HG03139 (cell line): ENCODE data around the gene DNAJC8.
A peak's percentile ranks its signal among the peaks of the same experiment; 100 is the strongest.

Experiments used
- ATAC-seq: cut with Tn5 transposase; IDR thresholded peaks from one replicate; pipeline ENCODE4 v1.9.1; 2021; ENCODE audit not compliant: unreplicated experiment

Gene DNAJC8

DNA sequence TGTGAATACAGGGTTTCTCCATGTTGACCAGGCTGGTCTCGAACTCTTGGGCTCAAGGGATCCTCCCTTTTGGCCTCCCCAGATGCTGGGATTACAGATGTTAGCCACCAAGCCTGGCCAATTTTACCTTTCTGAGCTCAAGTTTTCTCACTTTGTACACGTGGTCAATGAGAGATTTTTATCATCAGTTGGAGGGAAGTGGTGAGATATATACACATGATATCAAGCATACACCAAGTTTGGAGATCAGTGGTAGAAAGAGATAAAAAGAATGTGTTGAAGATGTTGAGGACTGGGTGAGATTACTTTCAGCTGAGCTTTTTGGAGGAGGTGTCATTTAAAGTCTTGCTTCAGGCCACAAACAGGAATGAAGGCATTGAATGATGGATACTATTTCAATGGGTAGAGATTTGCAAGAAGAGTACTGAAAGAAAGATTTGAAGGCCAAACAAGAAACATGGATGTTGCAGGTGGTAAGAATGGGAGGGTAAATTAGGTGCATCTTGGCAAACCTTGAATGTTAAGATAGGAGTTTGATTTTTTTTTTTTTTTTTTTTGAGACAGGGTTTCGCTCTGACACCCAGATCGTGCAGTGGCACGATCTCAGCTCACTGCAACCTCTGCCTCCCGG, 23.5 kb upstream of the DNAJC8 start:
- no peak for ATAC-seq

DNA sequence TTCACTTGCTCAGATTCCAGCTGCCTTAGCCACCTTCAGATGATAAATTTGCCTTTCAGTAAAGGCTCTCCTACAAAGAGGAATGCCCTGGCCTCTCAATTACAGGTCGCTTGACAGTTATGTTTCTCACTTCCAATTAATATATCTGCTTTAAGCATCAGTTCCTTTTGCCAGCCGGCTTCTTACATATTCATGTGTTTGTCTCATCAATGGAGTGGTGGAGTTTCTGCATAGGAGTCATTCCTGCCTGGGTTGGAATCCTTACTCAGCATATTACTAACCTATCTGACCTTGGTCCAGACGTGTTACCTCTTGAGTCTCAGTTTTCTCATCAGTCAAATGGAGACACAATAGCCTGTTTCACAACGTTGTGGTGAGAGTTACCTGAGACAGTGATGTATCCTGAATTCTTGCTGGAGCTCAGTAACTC, 17.1 kb upstream of the DNAJC8 start:
- no peak for ATAC-seq

DNA sequence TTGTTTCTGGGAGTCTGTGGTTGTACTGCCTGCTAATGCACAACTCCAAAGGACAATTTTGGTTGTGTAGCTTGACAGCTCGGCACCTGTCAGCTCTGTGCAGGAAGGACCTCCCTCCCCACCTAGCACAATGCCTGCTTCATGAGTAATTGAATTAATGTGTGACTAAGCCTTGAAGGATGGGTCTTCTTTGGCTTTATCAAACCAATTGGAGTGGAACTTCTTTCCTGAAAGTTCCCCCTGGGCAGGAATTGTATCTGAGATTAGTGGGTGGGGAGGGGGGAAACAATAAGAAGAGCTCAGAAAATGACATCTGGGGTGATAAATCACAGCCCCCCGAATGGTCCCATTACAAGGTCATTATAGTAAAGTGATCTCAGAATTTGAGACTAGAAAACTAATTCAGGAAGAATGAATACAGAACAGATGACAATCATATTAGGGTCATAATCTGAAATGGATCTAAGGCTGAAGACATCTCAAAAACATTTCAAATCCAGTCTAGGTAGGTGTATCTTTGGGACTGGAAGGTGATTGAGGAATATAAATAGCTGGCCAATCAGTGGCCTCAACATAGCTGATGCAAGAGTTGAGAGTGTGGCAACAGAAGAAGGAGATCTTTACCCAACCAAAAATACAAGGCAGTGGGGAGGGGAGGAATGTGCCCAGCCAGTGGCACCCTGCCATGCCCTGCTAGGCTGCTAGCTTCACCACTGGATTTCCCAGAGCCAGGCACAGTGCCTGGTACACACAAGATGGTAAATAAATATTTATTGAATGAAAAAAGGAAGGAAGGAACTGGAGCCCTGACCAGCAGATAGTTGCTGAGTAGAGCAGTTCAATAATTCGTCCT, 16.4 kb upstream of the DNAJC8 start:
- ATAC-seq, result no peak

DNA sequence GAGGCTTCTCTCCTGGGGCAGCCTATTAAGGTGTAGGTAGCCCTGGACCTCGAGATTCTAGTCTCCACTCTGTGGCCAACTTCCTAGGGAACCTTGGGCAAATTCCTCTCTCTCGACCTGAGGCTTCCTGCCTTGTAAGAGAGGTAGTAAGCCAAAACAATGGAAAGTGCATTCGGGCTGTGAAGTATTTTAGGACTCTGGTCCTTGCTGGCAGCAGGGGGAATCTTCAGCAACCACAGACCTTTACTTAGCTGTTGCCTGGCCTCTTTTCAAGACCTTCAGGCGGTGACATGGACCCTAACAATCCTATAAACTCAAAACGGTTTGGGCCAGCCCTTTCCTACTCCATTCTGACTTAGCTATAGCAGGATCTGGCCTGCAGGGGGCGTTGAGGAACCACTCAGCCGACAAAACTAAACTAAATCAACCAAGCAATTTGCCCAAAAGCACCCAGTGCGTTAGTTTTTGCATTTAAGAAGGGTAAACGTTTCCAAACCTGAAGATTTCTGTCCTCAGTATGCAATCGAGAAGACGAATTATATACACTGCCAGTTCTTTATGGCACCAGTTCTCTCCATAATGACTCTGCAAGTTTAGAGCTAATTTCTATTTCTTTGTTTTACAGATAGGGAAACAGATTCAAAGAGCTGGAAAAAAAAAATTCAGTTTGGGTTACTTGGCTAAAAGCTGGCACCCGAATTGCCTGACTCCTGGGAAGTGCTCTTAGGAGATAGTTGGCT, 15.6 kb upstream of the DNAJC8 start:
- ATAC-seq, result no peak

DNA sequence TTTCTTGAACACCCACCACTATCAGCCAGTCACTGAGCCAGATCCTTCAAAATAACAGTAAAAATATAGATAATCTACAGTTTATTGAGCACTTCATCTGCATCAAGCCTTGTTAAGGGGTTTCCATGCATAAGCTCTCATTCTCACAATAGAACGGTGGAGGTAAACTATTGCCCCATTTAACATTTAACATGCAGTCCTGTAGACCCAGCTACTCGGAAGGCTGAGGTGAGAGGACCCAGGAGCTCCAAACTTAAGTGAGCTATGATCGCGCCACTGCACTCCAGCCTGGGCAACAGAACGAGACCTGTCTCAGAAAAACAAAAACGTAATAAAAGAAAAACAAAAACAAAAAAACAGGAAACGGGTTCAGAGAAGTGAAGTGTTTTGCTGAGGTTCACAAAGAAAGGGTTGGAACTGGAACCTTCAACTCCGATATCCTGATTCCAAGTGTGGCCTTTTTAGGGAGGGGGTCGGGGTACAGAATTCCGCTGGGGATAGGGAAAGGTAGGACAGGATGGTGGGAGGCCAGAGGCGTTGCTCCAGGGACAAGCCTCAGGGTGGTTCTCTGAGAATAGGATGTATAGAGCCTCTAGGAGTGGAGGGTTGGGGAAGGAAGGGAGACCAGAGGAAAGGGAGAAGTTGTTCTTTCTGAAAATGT, 14.9 kb upstream of the DNAJC8 start:
- no peak for ATAC-seq

DNA sequence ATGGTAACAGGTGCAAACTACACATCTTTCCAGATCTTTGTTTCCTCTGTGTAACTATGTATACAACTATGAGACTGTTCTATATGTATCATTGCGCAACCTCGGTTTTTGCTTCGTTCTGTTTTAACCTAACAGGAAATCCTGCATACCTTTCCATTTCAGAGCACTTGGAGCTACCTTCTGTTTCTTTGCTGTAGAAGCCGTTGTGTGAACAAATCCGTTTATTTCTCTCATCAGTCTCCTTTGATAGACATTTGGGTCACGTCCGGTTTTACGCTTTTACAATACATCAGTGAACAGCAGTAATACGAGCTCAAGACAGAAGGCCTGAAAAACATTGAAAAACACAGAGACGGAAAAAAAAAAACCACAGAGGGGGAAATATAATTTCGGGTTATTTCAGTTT, 13.6 kb upstream of the DNAJC8 start:
- no peak for ATAC-seq

DNA sequence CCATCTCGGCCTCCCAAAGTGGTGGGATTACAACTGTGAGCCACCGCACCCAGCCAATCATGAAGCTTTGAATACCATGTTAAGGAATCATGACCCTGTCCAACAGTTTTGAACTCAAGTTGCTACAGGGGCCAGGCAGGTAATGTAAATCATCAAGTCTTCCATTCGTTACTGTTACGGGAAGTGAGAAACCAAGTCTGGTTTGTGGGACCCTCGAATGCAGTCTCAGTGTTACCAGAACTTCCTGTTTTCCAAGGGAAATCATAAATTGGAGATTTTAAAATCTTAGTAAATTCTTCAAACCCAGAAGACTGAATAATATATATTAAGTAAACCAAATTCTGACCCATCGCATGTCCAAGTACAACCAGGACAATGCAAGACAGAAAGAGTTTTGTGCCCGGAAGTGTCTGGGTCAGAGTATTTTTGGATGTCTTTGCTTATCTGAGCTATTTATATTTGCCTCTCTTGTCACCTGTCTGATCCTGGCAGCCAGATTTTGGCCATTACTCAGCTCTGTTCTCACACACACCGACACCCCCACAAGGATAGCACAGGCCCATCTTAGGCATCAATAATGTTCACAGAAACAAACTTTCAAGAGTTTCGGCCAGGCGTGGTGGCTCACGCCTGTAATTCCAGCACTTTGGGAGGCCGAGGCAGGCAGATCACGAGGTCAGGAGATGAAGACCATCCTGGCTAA, 11.9 kb upstream of the DNAJC8 start:
- ATAC-seq, result no peak

DNA sequence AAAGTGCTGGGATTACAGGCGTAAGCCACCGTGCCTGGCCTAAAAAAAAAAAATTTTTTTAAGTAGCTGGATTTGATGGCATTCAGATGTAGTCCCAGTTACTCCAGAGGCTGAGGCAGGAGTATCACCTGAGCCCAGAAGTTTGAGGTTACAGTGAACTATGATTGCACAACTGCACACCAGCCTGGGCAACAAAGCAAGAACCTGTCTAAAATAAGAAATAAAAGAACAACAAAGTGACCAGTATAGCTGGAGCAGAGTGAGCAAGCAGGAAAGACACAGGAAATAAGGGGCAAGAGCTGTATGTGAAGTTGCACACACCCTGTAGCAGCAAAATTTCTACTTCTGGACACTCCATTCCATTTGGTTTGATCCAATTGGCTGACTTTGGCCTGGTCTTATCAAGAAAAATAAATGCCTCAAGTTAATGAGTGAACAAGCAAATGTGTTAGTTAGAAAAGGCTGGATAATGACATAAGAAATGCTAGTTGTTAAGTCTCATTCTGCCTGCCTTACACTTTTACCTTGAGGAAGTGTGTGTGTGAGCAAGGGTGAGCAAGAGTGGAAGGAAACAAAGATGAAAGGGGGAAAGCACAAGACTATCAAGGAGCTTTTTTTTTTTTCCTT, 11.0 kb upstream of the DNAJC8 start:
- ATAC-seq, result no peak

DNA sequence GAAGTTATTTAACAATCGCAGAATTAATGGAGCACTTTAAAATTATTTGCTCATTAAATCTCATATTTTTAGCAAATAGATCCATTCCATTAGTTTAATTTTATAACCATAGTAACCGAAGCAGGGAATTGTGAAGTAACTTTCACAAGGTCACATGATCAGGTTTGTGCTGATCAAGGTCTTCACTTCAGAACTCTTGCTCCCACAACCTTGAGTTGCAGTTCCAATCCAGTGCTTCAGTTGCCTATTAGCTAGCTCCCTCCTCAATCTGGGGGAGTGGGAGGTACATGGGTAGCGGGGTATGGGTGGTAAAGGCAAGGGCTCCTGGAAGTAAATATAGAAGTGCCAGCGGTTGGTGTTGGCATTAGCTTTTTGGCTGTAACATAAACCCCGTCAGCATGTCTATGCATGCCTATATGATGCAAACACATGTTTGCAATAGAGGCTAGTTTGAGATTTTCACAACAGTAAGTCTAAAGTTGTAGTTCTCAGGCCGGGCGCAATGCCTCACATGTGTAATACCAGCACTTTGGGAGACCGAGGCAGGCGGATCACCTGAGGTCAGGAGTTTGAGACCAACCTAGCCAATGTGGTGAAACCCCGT, 8.9 kb upstream of the DNAJC8 start:
- ATAC-seq, result no peak

DNA sequence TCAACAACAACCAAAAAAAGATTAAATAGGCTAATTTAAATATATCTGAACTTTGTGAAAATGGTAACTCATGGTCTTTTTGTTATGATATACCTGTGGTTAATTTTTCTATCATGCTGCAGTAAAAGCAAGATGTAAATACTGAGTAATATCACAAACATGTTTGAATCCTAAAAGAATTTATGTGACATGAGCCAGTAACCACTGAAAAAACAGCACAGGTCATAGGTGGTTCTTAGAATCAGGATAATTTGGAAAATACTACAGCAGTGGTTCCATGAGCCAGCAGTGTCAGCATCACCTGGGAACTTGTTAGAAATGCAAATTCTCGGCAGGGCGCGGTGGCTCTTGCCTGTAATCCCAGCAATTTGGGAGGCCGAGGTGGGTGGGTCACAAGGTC, 7.2 kb upstream of the DNAJC8 start:
- ATAC-seq, result no peak

DNA sequence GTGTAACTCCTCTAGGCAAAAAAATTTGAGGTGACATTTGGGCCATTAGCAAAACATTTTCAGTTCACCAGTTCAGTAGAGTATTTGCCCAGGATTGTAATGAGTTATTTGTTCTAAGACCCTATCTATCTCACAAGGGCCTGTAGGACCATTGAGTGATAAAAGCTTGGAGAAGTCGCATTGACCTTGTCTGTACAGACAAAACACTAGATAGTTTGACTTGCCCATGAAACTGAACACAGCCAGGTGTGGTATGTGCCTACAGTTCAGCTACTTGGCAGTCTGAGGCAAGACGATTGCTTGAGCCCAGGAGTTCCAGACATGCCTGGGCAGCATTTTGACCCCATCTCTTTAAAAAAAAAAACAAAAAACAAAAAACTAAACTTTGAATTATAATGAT, 6.2 kb upstream of the DNAJC8 start:
- no peak for ATAC-seq

DNA sequence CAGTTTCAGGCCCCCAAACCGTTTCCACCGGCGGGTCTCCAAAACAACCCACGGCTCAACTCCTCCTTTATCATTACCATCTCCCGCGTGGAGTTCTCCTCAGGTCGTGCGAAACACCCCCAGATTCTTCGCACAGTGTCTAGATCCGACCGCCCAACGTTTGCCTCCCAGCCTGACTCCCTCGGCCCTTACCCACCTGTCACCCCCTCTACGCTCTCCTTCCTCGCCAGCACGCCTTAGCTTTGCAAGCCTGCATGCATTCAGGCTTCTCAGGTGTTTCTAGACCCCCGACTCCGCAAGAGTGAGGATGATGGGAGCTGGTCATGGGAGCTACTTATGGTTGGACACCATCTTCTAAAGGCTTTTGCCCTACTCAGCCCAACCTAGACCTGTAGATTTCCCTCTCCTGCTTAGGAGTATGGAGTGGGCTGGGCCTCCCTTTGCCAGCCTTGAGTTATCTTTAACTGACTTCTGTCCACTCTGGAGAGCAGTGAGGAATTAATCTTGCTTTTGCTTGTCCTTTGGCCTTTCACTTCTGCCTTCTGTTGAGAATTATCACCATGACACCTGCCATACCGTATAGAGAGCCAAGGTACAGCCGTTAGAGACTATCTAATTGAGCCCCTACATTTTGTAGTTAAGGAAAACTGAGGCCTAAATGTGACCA, 4.0 kb upstream of the DNAJC8 start:
- ATAC-seq, result no peak

DNA sequence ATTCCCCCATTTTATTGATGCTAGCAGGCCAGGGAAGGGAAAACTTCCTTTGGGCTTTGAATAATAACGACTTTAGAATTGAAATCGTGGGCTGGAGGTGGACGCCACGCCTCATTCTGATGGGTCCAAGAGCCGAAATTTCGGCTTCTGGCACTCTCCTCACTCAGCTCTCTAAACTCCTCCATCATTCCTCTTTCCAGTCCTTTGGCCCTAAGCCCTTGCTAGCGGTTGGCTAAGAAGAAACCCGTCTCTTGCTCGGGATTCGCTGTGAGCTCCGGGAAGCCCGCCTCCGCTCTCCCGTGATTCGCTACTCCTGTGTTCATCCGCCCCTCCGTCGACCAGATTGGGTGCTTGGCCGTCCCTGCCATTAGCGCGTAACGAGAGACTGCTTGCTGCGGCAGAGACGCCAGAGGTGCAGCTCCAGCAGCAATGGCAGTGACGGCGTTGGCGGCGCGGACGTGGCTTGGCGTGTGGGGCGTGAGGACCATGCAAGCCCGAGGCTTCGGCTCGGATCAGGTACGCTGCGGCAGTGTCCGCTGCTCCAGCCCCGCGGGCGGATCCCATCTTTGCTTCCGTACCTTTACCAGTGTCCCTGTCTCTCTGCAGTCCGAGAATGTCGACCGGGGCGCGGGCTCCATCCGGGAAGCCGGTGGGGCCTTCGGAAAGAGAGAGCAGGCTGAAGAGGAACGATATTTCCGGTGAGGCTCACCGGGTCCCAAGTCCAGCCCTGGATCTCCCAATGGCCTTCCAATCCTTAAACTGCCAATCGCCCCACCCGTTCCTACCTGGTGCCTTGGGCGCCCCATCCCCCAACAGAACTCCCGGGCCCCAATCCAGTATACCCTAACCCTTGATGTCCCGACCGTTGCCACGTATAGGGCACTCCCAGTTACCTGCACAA, 3.2 kb upstream of the DNAJC8 start, which contains the start of gene ATP5IF1:
Gene ATP5IF1, plus strand, starts transcription at position 370 of the 901 bp plus-strand sequence. Its CDS starts 60 bp downstream, at position 430.
- ATAC-seq, result peak; percentile 86

DNA sequence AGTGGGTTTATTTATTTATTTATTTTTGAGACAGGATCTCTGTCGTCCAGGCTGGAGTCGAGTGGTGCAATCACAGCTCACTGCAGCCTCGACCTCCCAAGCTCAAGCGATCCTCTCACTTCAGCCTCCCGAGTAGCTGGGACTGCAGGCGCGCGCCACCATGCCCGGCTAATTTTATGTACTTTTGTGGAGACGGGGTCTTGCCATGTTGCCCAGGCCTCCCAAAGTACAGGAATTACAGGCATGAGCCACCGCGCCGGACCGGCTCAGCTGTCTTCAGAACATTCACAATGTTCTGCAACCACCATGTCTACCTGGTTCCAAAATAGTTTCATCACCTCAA, 406 bp upstream of the DNAJC8 start:
- ATAC-seq, result no peak

DNA sequence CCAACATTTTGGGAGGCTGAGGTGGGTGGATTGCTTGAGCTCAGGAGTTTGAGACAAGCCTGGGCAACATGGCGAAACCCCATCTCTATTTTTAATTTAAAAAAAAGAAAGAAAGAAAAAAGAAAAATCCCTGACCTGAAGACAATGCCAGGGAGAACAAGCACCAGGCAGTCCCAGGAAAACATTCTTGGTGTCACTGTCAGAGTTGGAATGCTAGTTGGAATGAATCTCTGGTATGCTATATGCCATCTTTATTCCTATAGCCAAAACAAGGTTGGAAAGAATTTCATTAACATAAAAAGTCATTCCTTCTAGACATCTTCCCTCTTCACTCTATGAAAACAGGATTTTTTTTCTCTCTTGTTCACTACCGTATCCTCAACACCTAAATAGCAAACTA, 2.8 kb downstream of the DNAJC8 start:
- ATAC-seq, result no peak

DNA sequence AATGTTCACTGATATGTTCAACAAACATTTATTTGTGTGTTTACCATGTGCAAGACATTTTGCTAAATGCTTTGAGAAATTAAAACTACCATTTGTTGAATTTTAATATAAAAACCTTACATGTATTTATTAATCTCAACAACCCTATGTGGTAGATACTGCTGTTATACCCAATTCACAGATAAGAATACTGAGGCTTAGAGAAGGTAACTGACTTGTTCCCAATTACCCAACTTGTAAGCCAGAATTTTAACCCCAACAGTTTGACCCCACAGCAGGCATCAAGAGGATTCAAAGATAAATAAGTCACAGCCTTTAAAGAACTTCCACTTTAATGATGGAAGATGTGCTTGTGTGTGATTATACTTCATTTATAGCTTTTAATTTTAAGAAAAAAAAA, 3.7 kb downstream of the DNAJC8 start:
- no peak for ATAC-seq

DNA sequence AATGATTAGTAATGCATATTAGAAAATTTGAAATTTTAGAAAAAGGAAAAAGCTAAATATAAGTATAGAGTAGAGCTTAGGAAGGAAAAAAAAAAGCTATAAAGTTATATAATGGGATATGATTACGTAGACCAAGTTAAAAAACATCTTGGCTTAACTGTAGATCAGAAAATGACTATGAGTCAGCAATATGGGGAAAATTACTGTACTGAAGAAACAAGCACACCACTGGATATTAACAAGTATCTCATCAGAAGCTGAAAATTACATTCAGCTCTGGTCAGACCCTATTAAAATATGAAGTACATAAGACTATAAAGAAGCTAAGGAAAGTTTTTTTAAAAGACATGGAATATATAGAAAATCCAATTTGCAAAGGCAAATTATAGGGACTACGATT, 19.5 kb downstream of the DNAJC8 start:
- ATAC-seq, result no peak

DNA sequence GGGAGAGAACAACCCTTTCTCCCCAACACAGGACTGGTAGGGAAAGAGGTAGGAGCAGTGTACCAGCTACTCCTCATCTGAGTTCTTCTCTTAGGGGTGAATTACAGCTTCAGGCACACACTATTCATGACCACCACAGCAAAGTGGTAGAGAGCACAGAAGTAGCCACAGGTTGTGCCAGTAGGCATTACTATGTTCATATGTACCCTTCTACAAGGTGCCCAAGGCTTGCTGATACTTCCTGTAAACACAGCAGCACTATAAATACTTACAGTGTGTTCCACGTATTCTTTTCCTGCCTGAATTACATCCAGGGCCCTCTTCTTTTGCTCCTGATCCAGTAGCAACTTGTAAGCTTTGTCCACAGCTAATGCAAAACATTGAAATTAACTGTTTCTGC, 23.1 kb downstream of the DNAJC8 start:
- ATAC-seq, result no peak
